ENCODE results near the gene XKR3.

- TF ChIP-seq CTCF (IDR thresholded peaks at IDR 0.05) (no peak), POLR2A (IDR thresholded peaks at IDR 0.05) (no peak), POLR2AphosphoS5 (IDR thresholded peaks at IDR 0.05; ENCODE audit: insufficient read depth in 1 of 2, low read depth in 1 of 2) (no peak)
Observed at GRCh38 chr22:16783930-16784354, 41.3 kb downstream of the XKR3 start.
